Neuronal stem cell (in vitro differentiated cells): ENCODE results near the gene MZT2A.
"Not testable (repeated sequence)": the region's sequence is repeated elsewhere in the genome, so short reads cannot be mapped to it uniquely, and the experiment has no call there.

ENCODE experiments used
- DNase-seq: peaks from one replicate; pipeline ENCODE4 v3.0.0-alpha.2; 2013; ENCODE audit warnings: low spot score
- H2AFZ ChIP-seq: one replicate; pipeline ENCODE4 v1.6.1; 2013; ENCODE audit warnings: mild to moderate bottlenecking, low read length, inconsistent platforms
- H2AK5ac ChIP-seq: 2 replicates; pipeline ENCODE4 v1.6.1; 2013; ENCODE audit warnings: low read depth, mild to moderate bottlenecking, inconsistent platforms, low read length, moderate library complexity, mixed read lengths
- H2BK120ac ChIP-seq: 2 replicates; pipeline ENCODE4 v1.6.1; 2013; ENCODE audit warnings: low read depth, mild to moderate bottlenecking, inconsistent platforms, low read length, moderate library complexity, mixed read lengths
- H2BK12ac ChIP-seq: one replicate; pipeline ENCODE4 v1.6.1; 2013; ENCODE audit warnings: low read length, inconsistent platforms
- H2BK15ac ChIP-seq: 2 replicates; pipeline ENCODE4 v1.6.1; 2013; ENCODE audit warnings: mild to moderate bottlenecking, low read length, inconsistent platforms, mixed read lengths
- H2BK5ac ChIP-seq: one replicate; pipeline ENCODE4 v1.6.1; 2013; ENCODE audit warnings: inconsistent platforms, mild to moderate bottlenecking, low read length, moderate library complexity
- H3K14ac ChIP-seq: one replicate; pipeline ENCODE4 v1.6.1; 2013; ENCODE audit warnings: low read length, inconsistent platforms
- H3K18ac ChIP-seq: 2 replicates; pipeline ENCODE4 v1.6.1; 2013; ENCODE audit warnings: low read length, inconsistent platforms
- H3K23ac ChIP-seq: 2 replicates; pipeline ENCODE4 v1.6.1; 2013; ENCODE audit warnings: low read depth, mild to moderate bottlenecking, mixed read lengths, low read length, inconsistent platforms; ENCODE audit not compliant: poor library complexity
- H3K27ac ChIP-seq: replicated peaks from 3 replicates; pipeline ENCODE4 v1.5.1; 2013; ENCODE audit warnings: low read length, inconsistent platforms
- H3K27me3 ChIP-seq, 3 experiments: 2 replicates each; pipeline ENCODE4 v1.6.1; 2013; ENCODE audit warnings: low read length in 3 of 3, mild to moderate bottlenecking in 2 of 3, inconsistent platforms in 1 of 3, low read depth in 1 of 3, mixed read lengths in 1 of 3, moderate library complexity in 1 of 3; ENCODE audit not compliant: control insufficient read depth in 3 of 3, insufficient read depth in 3 of 3
- H3K36me3 ChIP-seq, 2 donors: replicated peaks in 1 of 2; 2 replicates each; pipeline ENCODE4 v1.6.1; 2013; ENCODE audit warnings: low read length in 2 of 2; ENCODE audit not compliant: control insufficient read depth in 2 of 2, insufficient read depth in 2 of 2
- H3K4ac ChIP-seq: 2 replicates; pipeline ENCODE4 v1.6.1; 2013; ENCODE audit warnings: inconsistent platforms, mild to moderate bottlenecking, low read length, moderate library complexity
- H3K4me1 ChIP-seq, 2 donors: 1 replicate in 1 of 2; 2 replicates in 1 of 2; pipeline ENCODE4 v1.6.1; 2013; ENCODE audit warnings: low read length in 2 of 2, low read depth in 1 of 2; ENCODE audit not compliant: control insufficient read depth in 2 of 2, insufficient read depth in 1 of 2
- H3K4me2 ChIP-seq: one replicate; pipeline ENCODE4 v1.6.1; 2013; ENCODE audit warnings: mild to moderate bottlenecking, low read length, inconsistent platforms; ENCODE audit not compliant: insufficient read depth, poor library complexity, severe bottlenecking
- H3K4me3 ChIP-seq, 2 donors: 2 replicates each; pipeline ENCODE4 v1.5.1; 2013; ENCODE audit warnings: low read length in 2 of 2, mild to moderate bottlenecking in 2 of 2, inconsistent platforms in 1 of 2, moderate library complexity in 1 of 2
- H3K79me1 ChIP-seq: one replicate; pipeline ENCODE4 v1.6.1; 2013; ENCODE audit warnings: low read depth, mild to moderate bottlenecking, inconsistent platforms, low read length, moderate library complexity
- H3K9ac ChIP-seq: one replicate; pipeline ENCODE4 v1.6.1; 2013; ENCODE audit warnings: mild to moderate bottlenecking, low read depth, low read length, inconsistent platforms; ENCODE audit not compliant: poor library complexity
- H3K9me3 ChIP-seq, 2 donors: replicated peaks in 1 of 2; 2 replicates each; pipeline versions ENCODE3 to v1.6.1; 2013; ENCODE audit warnings: low read length in 2 of 2, mild to moderate bottlenecking in 2 of 2, inconsistent platforms in 1 of 2, low read depth in 1 of 2, mixed read lengths in 1 of 2, moderate library complexity in 1 of 2; ENCODE audit not compliant: control insufficient read depth in 2 of 2, insufficient read depth in 1 of 2
- H4K8ac ChIP-seq: one replicate; pipeline ENCODE4 v1.6.1; 2013; ENCODE audit warnings: low read depth, mild to moderate bottlenecking, inconsistent platforms, low read length, moderate library complexity
- H4K91ac ChIP-seq: one replicate; pipeline ENCODE4 v1.6.1; 2013; ENCODE audit warnings: low read length, low read depth, mild to moderate bottlenecking, inconsistent platforms; ENCODE audit not compliant: poor library complexity
- WGBS, 2 donors: extraction: QIAGEN DNeasy Blood & Tissue Kit; methylation state at CpG; one replicate each; pipeline ENCODE4 v1.1.7; 2013; ENCODE audit warnings: missing lambda C conversion rate in 2 of 2, mixed read lengths in 1 of 2; ENCODE audit not compliant: insufficient read length in 2 of 2, insufficient replicate concordance in 1 of 2; ENCODE audit errors: extremely low coverage in 2 of 2; 5-methylcytosine and 5-hydroxymethylcytosine counted together

Gene MZT2A

DNA sequence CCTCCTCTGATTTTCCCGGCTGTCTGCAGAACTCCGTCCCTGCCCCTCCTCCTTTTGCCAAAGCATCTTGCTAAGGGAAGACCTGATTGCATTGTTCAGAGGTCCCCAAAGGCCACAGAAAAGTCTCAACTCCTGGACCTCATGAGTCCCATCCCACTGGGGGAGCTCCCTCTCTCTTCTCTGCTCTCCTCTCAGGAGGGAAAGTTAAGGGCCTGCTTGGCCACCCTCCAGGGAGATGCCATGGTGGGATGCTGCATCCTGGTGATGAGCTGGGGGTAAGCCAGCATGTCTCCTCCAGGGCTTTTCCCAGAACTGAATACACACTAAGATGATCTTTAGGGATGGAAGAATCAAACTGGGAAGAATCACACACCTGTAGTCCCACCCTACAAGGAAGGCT is 18.9 kb downstream of the MZT2A start:
- H3K9ac ChIP-seq, H3K4me1 ChIP-seq, H3K36me3 ChIP-seq, H3K9me3 ChIP-seq, H3K4ac ChIP-seq, H4K8ac ChIP-seq, DNase-seq, H3K4me3 ChIP-seq, H3K23ac ChIP-seq, H2BK5ac ChIP-seq, H3K4me2 ChIP-seq, H2AFZ ChIP-seq, H3K27ac ChIP-seq, H3K14ac ChIP-seq, H3K18ac ChIP-seq, H2BK12ac ChIP-seq, H4K91ac ChIP-seq, H2BK120ac ChIP-seq, H2AK5ac ChIP-seq, H2BK15ac ChIP-seq, H3K27me3 ChIP-seq, H3K79me1 ChIP-seq: not testable (repeated sequence)
- no CpG with 5 or more reads among the region's 2 CpGs for WGBS, 2 donors

DNA sequence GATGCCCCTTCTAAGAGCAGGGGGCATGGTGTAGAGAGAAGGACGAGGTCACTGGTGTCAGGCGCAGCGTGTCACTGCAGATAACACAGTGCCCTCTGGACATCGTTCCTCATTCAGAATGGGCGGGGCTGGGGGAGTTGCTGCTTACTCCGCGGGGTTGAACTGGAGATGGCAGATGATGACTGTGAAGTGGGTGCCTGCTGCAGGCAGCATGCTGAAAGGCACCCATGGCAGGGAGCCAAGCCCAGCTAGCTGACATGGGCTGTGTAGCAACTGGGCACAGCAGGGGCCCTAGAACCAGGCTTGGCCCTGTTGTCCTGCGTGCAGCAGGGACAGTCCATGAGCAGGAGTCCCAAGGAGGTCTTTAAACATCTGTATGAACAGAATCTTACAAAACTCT is 20.6 kb downstream of the MZT2A start:
- no CpG with 5 or more reads among the region's 8 CpGs for WGBS, 2 donors
- H3K23ac ChIP-seq, H3K79me1 ChIP-seq, H3K27me3 ChIP-seq, H3K4me3 ChIP-seq, H2BK120ac ChIP-seq, H3K18ac ChIP-seq, H3K14ac ChIP-seq, H4K91ac ChIP-seq, H3K9ac ChIP-seq, H3K4ac ChIP-seq, H3K4me1 ChIP-seq, H2BK15ac ChIP-seq, H4K8ac ChIP-seq, H3K36me3 ChIP-seq, H3K4me2 ChIP-seq, H2AFZ ChIP-seq, H3K9me3 ChIP-seq, H3K27ac ChIP-seq, DNase-seq, H2AK5ac ChIP-seq, H2BK12ac ChIP-seq, H2BK5ac ChIP-seq: not testable (repeated sequence)

DNA sequence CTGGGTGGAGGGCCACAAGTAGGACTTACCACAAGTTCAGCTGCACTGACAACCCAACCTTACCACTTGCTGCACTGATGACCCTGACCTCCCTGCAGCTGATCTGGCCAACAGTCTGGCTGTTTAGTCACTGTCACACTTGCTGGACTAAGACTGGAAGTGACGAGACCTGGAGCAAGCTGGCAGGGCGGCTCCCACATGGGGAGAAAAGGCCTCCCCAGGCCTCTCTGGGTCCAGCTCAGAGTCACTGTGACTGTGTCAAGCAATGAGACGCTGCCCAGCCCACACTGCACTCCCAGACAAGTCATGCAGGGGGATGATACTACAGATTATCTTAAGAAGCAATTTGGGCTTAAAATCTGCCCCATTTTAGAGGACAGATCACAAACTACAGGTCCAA is 21.3 kb downstream of the MZT2A start:
- not testable (repeated sequence) for H2BK12ac ChIP-seq, H3K14ac ChIP-seq, H3K4me3 ChIP-seq, H3K4me2 ChIP-seq, H2BK5ac ChIP-seq, DNase-seq, H3K23ac ChIP-seq, H3K4ac ChIP-seq, H2BK120ac ChIP-seq, H4K8ac ChIP-seq, H3K4me1 ChIP-seq, H2AK5ac ChIP-seq, H3K27me3 ChIP-seq, H3K18ac ChIP-seq, H3K9ac ChIP-seq, H2AFZ ChIP-seq, H3K79me1 ChIP-seq, H3K36me3 ChIP-seq, H4K91ac ChIP-seq, H3K27ac ChIP-seq, H2BK15ac ChIP-seq, H3K9me3 ChIP-seq
- WGBS, 2 donors, result no CpG with 5 or more reads among the region's 3 CpGs

DNA sequence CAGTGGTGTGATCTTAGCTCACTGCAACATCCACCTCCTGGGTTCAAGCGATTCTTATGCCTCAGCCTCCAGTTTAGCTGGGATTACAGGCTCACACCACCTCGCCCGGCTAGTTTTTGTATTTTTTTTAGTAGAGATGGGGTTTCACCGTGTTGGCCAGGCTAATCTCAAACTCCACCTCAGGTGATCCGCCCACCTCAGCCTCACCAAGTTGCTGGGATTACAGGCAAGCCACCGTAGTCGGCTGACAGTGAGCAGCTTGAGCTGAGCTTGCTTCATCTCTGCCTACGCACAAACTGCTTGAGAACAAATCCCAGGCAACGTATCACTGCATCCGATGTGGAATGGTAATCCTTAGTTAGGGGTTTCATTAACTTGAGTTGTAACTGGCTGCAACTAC is 24.5 kb downstream of the MZT2A start:
- H3K9ac ChIP-seq, H3K4me3 ChIP-seq, H2AK5ac ChIP-seq, H2AFZ ChIP-seq, H2BK5ac ChIP-seq, H3K23ac ChIP-seq, H3K9me3 ChIP-seq, H3K4me1 ChIP-seq, H3K14ac ChIP-seq, H3K27me3 ChIP-seq, H3K36me3 ChIP-seq, H4K8ac ChIP-seq, H4K91ac ChIP-seq, H2BK15ac ChIP-seq, H3K4me2 ChIP-seq, DNase-seq, H3K18ac ChIP-seq, H2BK120ac ChIP-seq, H2BK12ac ChIP-seq, H3K4ac ChIP-seq, H3K27ac ChIP-seq, H3K79me1 ChIP-seq: not testable (repeated sequence)
- no CpG with 5 or more reads among the region's 10 CpGs for WGBS, 2 donors
